ENCODE measurements around the gene ZDHHC3. TPM values are rescaled to one million over a fixed set of nuclear protein-coding genes. Genes with fewer than 3 reads are reported as not detected.
A peak's percentile ranks its signal among the peaks of the same experiment; 100 is the strongest.

ZDHHC3 gene
- polyA plus RNA-seq, 4 donors = 54.3 to 91.3 (median 58.3) TPM

GRCh38 chr3:44914936-44915335 is 61.0 kb downstream of the ZDHHC3 start:
- WGBS, 3 donors = 67 to 72% (median 68%) methylated on average over 4 of the region's 4 CpGs
- DNase-seq (peak; percentile 10 to 21), FAIRE-seq (no peak)
- no peaks in the 10 kb centered on the region for H3K9me3 ChIP-seq (ENCODE audit: control insufficient read depth in 2 of 2, insufficient read depth in 1 of 2, low read depth in 1 of 2, low read length in 1 of 2)
- H3K4me3 ChIP-seq (ENCODE audit: low read depth in 1 of 3, low read length in 3 of 3) = no peak overlapping the region
- no peak overlapping the region for H3K27ac ChIP-seq (ENCODE audit: low read depth in 1 of 3, low read length in 2 of 3)
- no peaks in the 10 kb centered on the region for H3K27me3 ChIP-seq (ENCODE audit: control insufficient read depth in 3 of 3, insufficient read depth in 3 of 3, low read length in 3 of 3)
- peaks cover 0 to 30% (median 4%) of the 10 kb centered on the region in 3 donors for H3K36me3 ChIP-seq (ENCODE audit: control insufficient read depth in 3 of 3, insufficient read depth in 2 of 3, low read depth in 1 of 3, low read length in 3 of 3)
- no peaks in the 10 kb centered on the region for H3K4me1 ChIP-seq (ENCODE audit: control insufficient read depth in 3 of 3, insufficient read depth in 2 of 3, low read depth in 1 of 3, low read length in 2 of 3)

DNA sequence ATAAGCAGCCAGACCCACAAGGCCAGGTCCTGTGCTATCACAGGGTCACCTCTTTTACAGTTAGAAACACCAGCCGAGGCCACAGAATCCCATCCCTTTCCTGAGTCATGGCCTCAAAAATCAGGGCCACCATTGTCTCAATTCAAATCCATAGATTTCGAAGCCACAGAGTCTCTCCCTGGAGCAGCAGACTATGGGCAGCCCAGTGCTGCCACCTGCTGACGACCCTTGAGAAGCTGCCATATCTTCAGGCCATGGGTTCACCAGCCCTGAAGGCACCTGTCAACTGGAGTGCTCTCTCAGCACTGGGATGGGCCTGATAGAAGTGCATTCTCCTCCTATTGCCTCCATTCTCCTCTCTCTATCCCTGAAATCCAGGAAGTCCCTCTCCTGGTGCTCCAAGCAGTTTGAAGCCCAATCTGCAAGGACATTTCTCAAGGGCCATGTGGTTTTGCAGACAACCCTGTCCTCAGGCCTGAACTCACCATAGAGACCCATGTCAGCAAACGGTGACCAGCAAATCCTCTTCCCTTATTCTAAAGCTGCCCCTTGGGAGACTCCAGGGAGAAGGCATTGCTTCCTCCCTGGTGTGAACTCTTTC is 62.0 kb downstream of the ZDHHC3 start:
- no peaks in the 10 kb centered on the region for H3K9me3 ChIP-seq (ENCODE audit: control insufficient read depth in 2 of 2, insufficient read depth in 1 of 2, low read depth in 1 of 2, low read length in 1 of 2)
- H3K27ac ChIP-seq (ENCODE audit: low read depth in 1 of 3, low read length in 2 of 3) = no peak overlapping the region
- peaks cover 0 to 30% (median 4%) of the 10 kb centered on the region in 3 donors for H3K36me3 ChIP-seq (ENCODE audit: control insufficient read depth in 3 of 3, insufficient read depth in 2 of 3, low read depth in 1 of 3, low read length in 3 of 3)
- 30 to 39% (median 36%) methylated on average over 4 of the region's 4 CpGs for WGBS, 3 donors
- DNase-seq (peak; percentile 75 to 81), FAIRE-seq (no peak)
- no peak overlapping the region for H3K4me3 ChIP-seq (ENCODE audit: low read depth in 1 of 3, low read length in 3 of 3)
- H3K4me1 ChIP-seq (ENCODE audit: control insufficient read depth in 3 of 3, insufficient read depth in 2 of 3, low read depth in 1 of 3, low read length in 2 of 3) = no peaks in the 10 kb centered on the region
- H3K27me3 ChIP-seq (ENCODE audit: control insufficient read depth in 3 of 3, insufficient read depth in 3 of 3, low read length in 3 of 3) = peaks cover 0 to 4% (median 0%) of the 10 kb centered on the region in 3 donors

DNA sequence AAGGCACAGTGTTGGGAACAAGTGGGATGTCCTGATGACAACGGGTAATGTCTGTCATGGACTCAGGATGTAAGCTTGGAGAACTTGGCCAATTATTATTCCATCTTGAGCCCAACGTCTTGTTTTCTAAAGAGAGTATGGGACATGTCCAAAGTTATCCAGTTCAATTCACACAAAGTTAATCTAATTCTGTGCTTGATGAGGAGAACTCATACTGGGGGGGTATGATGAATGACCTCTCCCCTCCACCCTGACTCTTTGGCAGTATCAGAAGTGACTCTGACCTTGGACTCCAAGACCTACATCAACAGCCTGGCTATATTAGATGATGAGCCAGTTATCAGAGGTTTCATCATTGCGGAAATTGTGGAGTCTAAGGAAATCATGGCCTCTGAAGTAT is 65.3 kb downstream of the ZDHHC3 start:
- H3K27me3 ChIP-seq (ENCODE audit: control insufficient read depth in 3 of 3, insufficient read depth in 3 of 3, low read length in 3 of 3) = peaks cover 0 to 4% (median 0%) of the 10 kb centered on the region in 3 donors
- no peaks in the 10 kb centered on the region for H3K4me1 ChIP-seq (ENCODE audit: control insufficient read depth in 3 of 3, insufficient read depth in 2 of 3, low read depth in 1 of 3, low read length in 2 of 3)
- no peak overlapping the region for H3K4me3 ChIP-seq (ENCODE audit: low read depth in 1 of 3, low read length in 3 of 3)
- 92 to 95% (median 94%) methylated on average over 3 of the region's 3 CpGs for WGBS, 3 donors
- no peak for DNase-seq
- no peak overlapping the region for H3K27ac ChIP-seq (ENCODE audit: low read depth in 1 of 3, low read length in 2 of 3)
- peaks cover 0 to 2% (median 0%) of the 10 kb centered on the region in 3 donors for H3K36me3 ChIP-seq (ENCODE audit: control insufficient read depth in 3 of 3, insufficient read depth in 2 of 3, low read depth in 1 of 3, low read length in 3 of 3)
- no peak for FAIRE-seq
- H3K9me3 ChIP-seq (ENCODE audit: control insufficient read depth in 2 of 2, insufficient read depth in 1 of 2, low read depth in 1 of 2, low read length in 1 of 2) = peaks cover 0 to 5% of the 10 kb centered on the region in 2 donors

DNA sequence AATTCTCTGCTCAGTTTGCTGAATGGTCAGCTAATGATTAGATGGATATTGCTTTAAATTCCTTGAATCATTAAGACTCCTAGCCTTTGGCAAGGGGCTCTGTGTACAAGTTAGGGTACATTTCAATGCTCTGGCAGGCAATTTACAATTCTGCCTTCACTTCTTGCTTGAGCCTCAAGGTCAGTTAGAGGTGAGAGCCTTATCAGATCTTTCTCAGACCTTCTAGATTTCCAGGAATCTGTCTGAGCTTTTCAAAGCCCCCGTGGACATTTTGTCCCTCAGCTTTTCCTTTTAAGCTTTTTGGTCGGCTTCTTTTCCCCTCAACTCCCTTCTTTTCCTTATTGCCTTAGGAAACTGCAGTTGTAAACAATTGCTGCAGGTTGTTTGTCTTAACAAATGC is 66.9 kb downstream of the ZDHHC3 start:
- no peak for DNase-seq
- 31 to 45% (median 44%) methylated on average over 2 of the region's 2 CpGs for WGBS, 3 donors
- no peak overlapping the region for H3K4me3 ChIP-seq (ENCODE audit: low read depth in 1 of 3, low read length in 3 of 3)

DNA sequence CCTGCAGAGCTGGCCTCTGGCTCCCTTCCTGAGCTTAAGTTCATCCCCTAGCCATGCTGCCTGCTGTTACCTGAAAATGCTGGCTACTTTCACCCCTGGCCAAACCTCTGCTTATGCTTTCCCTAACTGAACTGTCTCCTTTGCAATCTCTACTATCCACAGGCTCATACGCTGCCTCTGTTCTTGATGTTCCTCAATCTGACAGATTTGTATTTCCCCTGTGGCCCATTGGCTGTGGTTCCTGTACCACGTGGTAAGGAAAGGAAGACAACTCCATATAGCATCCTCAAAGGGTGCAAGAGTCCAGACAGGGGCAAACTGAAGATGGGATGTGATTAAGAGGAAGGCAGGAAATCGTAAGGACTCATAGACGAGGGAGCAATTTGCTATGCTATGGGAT is 68.4 kb downstream of the ZDHHC3 start:
- H3K4me3 ChIP-seq (ENCODE audit: low read depth in 1 of 3, low read length in 3 of 3) = no peak overlapping the region

More for the DNA sequence above, 66.9 kb downstream of the ZDHHC3 start:
- Histone ChIP-seq H3K36me3 (ENCODE audit: control insufficient read depth in 3 of 3, insufficient read depth in 2 of 3, low read depth in 1 of 3, low read length in 3 of 3) (no peaks in the 10 kb centered on the region), H3K4me1 (ENCODE audit: control insufficient read depth in 3 of 3, insufficient read depth in 2 of 3, low read depth in 1 of 3, low read length in 2 of 3) (no peaks in the 10 kb centered on the region), H3K9me3 (ENCODE audit: control insufficient read depth in 2 of 2, insufficient read depth in 1 of 2, low read depth in 1 of 2, low read length in 1 of 2) (peaks cover 0 to 5% of the 10 kb centered on the region in 2 donors), H3K27me3 (ENCODE audit: control insufficient read depth in 3 of 3, insufficient read depth in 3 of 3, low read length in 3 of 3) (peaks cover 0 to 4% (median 0%) of the 10 kb centered on the region in 3 donors), H3K27ac (ENCODE audit: low read depth in 1 of 3, low read length in 2 of 3) (no peak overlapping the region)
- FAIRE-seq = no peak

GRCh38 chr3:44906997-44907396 is 69.0 kb downstream of the ZDHHC3 start:
- H3K36me3 ChIP-seq (ENCODE audit: control insufficient read depth in 3 of 3, insufficient read depth in 2 of 3, low read depth in 1 of 3, low read length in 3 of 3) = no peaks in the 10 kb centered on the region
- no peak overlapping the region for H3K4me3 ChIP-seq (ENCODE audit: low read depth in 1 of 3, low read length in 3 of 3)
- H3K27ac ChIP-seq (ENCODE audit: low read depth in 1 of 3, low read length in 2 of 3) = no peak overlapping the region
- FAIRE-seq (no peak), DNase-seq (no peak)
- H3K27me3 ChIP-seq (ENCODE audit: control insufficient read depth in 3 of 3, insufficient read depth in 3 of 3, low read length in 3 of 3) = peaks cover 0 to 7% (median 0%) of the 10 kb centered on the region in 3 donors
- no peaks in the 10 kb centered on the region for H3K4me1 ChIP-seq (ENCODE audit: control insufficient read depth in 3 of 3, insufficient read depth in 2 of 3, low read depth in 1 of 3, low read length in 2 of 3)
- peaks cover 0 to 5% of the 10 kb centered on the region in 2 donors for H3K9me3 ChIP-seq (ENCODE audit: control insufficient read depth in 2 of 2, insufficient read depth in 1 of 2, low read depth in 1 of 2, low read length in 1 of 2)
- WGBS, 3 donors = 74 to 89% (median 87%) methylated on average over 4 of the region's 4 CpGs

More for the DNA sequence above, 68.4 kb downstream of the ZDHHC3 start:
- H3K27ac ChIP-seq (ENCODE audit: low read depth in 1 of 3, low read length in 2 of 3) = no peak overlapping the region
- peaks cover 0 to 7% (median 0%) of the 10 kb centered on the region in 3 donors for H3K27me3 ChIP-seq (ENCODE audit: control insufficient read depth in 3 of 3, insufficient read depth in 3 of 3, low read length in 3 of 3)
- H3K36me3 ChIP-seq (ENCODE audit: control insufficient read depth in 3 of 3, insufficient read depth in 2 of 3, low read depth in 1 of 3, low read length in 3 of 3) = no peaks in the 10 kb centered on the region
- DNase-seq (no peak), FAIRE-seq (no peak)
- H3K4me1 ChIP-seq (ENCODE audit: control insufficient read depth in 3 of 3, insufficient read depth in 2 of 3, low read depth in 1 of 3, low read length in 2 of 3) = no peaks in the 10 kb centered on the region
- H3K9me3 ChIP-seq (ENCODE audit: control insufficient read depth in 2 of 2, insufficient read depth in 1 of 2, low read depth in 1 of 2, low read length in 1 of 2) = peaks cover 0 to 5% of the 10 kb centered on the region in 2 donors
- 62 to 71% (median 69%) methylated on average over 4 of the region's 4 CpGs for WGBS, 3 donors

DNA sequence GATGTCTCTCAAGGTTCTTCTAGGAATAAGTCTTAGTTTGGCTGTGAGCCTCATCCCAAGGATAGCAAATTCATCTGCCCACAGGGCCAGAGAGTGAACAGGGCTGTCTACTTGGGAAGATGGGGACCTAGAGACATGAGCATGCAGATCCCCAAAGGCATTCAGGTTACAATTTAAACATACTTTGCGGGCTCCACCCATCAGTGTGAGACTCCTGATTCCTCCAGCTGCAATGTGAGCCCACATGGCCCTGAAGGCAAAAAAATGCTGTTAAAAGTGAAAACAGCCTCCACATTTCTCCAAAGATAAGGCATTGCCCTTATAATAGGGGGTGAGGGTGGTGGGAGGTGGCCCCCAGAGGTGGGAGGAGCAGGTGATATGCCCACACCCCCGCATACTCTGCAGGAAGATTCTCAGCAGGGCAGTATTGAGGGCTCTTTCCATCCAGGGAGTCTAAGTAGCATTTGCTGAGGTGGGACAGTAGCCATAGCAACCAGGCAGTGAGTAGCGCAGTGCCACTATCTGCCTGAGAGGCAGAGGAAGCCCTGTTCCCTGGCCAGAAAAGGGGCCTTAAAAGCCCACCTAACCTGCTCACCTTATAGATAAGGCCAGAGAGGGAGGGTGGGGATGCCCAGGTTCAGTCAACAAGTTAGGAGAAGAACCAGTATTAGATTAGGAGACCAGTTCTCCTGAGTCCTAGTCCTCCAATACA is 70.4 kb downstream of the ZDHHC3 start:
- 68 to 85% (median 84%) methylated on average over 3 of the region's 3 CpGs for WGBS, 3 donors
- FAIRE-seq = no peak
- no peak for DNase-seq
- H3K4me3 ChIP-seq (ENCODE audit: low read depth in 1 of 3, low read length in 3 of 3) = no peak overlapping the region
- no peaks in the 10 kb centered on the region for H3K36me3 ChIP-seq (ENCODE audit: control insufficient read depth in 3 of 3, insufficient read depth in 2 of 3, low read depth in 1 of 3, low read length in 3 of 3)
- H3K4me1 ChIP-seq (ENCODE audit: control insufficient read depth in 3 of 3, insufficient read depth in 2 of 3, low read depth in 1 of 3, low read length in 2 of 3) = no peaks in the 10 kb centered on the region
- H3K27ac ChIP-seq (ENCODE audit: low read depth in 1 of 3, low read length in 2 of 3) = no peak overlapping the region
- H3K27me3 ChIP-seq (ENCODE audit: control insufficient read depth in 3 of 3, insufficient read depth in 3 of 3, low read length in 3 of 3) = peaks cover 0 to 7% (median 0%) of the 10 kb centered on the region in 3 donors
- peaks cover 0 to 5% of the 10 kb centered on the region in 2 donors for H3K9me3 ChIP-seq (ENCODE audit: control insufficient read depth in 2 of 2, insufficient read depth in 1 of 2, low read depth in 1 of 2, low read length in 1 of 2)

DNA sequence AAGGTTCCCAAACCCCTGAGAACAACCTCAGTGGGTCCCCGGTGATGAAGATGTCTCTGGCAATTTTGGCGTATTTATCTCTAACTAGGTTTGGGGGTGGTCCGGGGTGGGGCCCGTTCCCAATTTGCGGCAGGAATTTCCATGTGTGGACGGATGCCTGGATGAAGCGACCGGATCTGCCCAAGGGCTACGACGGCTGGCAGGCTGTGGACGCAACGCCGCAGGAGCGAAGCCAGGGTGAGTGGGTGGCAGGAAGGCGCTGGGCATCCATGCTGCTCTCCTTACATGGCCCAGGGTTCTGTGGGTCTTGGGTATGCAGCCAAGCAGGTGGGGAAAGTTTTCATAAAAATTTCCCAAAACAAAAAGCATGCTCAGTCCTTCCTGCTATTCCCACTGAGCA is 72.2 kb downstream of the ZDHHC3 start:
- FAIRE-seq = no peak
- Histone ChIP-seq H3K4me1 (ENCODE audit: control insufficient read depth in 3 of 3, insufficient read depth in 2 of 3, low read depth in 1 of 3, low read length in 2 of 3) (no peaks in the 10 kb centered on the region), H3K27me3 (ENCODE audit: control insufficient read depth in 3 of 3, insufficient read depth in 3 of 3, low read length in 3 of 3) (peaks cover 0 to 2% (median 0%) of the 10 kb centered on the region in 3 donors), H3K36me3 (ENCODE audit: control insufficient read depth in 3 of 3, insufficient read depth in 2 of 3, low read depth in 1 of 3, low read length in 3 of 3) (no peaks in the 10 kb centered on the region), H3K4me3 (ENCODE audit: low read depth in 1 of 3, low read length in 3 of 3) (no peak overlapping the region), H3K9me3 (ENCODE audit: control insufficient read depth in 2 of 2, insufficient read depth in 1 of 2, low read depth in 1 of 2, low read length in 1 of 2) (peaks cover 0 to 3% of the 10 kb centered on the region in 2 donors), H3K27ac (ENCODE audit: low read depth in 1 of 3, low read length in 2 of 3) (no peak overlapping the region)
- DNase-seq = no peak
- WGBS, 3 donors = 90 to 96% (median 94%) methylated on average over 15 of the region's 15 CpGs

All from small intestine (tissue), 7 donors.